SK-N-SH treated with all-trans-retinoic acid at 6 μM for 48 hours (cell line): ENCODE measurements around the gene TMPO.
"Not testable (repeated sequence)": the region's sequence is repeated elsewhere in the genome, so short reads cannot be mapped to it uniquely, and the experiment has no call there.

Experiments used
- ATAC-seq: fragments of 200-7000 bp; cut with Tn5 transposase; 3 replicates; pipeline ENCODE4 v1.9.1; 2020; ENCODE audit warnings: mild to moderate bottlenecking, moderate library complexity
- ARNTL ChIP-seq: fragments of 450-650 bp; formaldehyde crosslinking; IDR thresholded peaks from 2 replicates; pipeline ENCODE4 v1.5.0; 2020; ENCODE audit warnings: low read depth, mild to moderate bottlenecking, moderate library complexity, borderline replicate concordance
- BACH2 ChIP-seq: fragments of 250-450 bp; sonication (Bioruptor Pico); IDR thresholded peaks from 2 replicates; pipeline ENCODE4 v1.9.0; 2021; ENCODE audit warnings: mild to moderate bottlenecking, borderline replicate concordance
- CSDC2 ChIP-seq: fragments of 250-450 bp; sonication (Bioruptor Pico); IDR thresholded peaks from 2 replicates; pipeline ENCODE4 v1.5.0; 2020; ENCODE audit warnings: mild to moderate bottlenecking, moderate library complexity
- CSRNP3 ChIP-seq: fragments of 250-450 bp; sonication (Bioruptor Pico); IDR thresholded peaks from 2 replicates; pipeline ENCODE4 v1.5.1; 2021; ENCODE audit warnings: mild to moderate bottlenecking, moderate library complexity
- ESRRG ChIP-seq: fragments of 250-450 bp; sonication (Bioruptor Pico); IDR thresholded peaks from 2 replicates; pipeline ENCODE4 v1.6.1; 2021; ENCODE audit warnings: mild to moderate bottlenecking
- GLIS3 ChIP-seq: fragments of 250-450 bp; sonication (Bioruptor Pico); IDR thresholded peaks from 2 replicates; pipeline ENCODE4 v1.5.0; 2020; ENCODE audit warnings: mild to moderate bottlenecking, moderate library complexity
- ISL1 ChIP-seq: fragments of 250-450 bp; sonication (Bioruptor Pico); IDR thresholded peaks from 2 replicates; pipeline ENCODE4 v2.1.2; 2022; ENCODE audit warnings: mild to moderate bottlenecking, moderate library complexity
- OSR1 ChIP-seq: fragments of 250-450 bp; sonication (Bioruptor Pico); IDR thresholded peaks from 2 replicates; pipeline ENCODE4 v1.8.0; 2022; ENCODE audit warnings: moderate library complexity, mild to moderate bottlenecking, inconsistent platforms
- POU6F1 ChIP-seq: fragments of 250-450 bp; sonication (Bioruptor Pico); IDR thresholded peaks from 2 replicates; pipeline ENCODE4 v1.8.0; 2021; ENCODE audit warnings: low read depth, mild to moderate bottlenecking, moderate library complexity, borderline replicate concordance
- PPARA ChIP-seq: fragments of 250-450 bp; sonication (Bioruptor Pico); IDR thresholded peaks from 2 replicates; pipeline ENCODE4 v1.5.0; 2020; ENCODE audit warnings: mild to moderate bottlenecking, borderline replicate concordance
- RARB ChIP-seq: fragments of 250-450 bp; sonication (Bioruptor Pico); IDR thresholded peaks from 2 replicates; pipeline ENCODE4 v1.8.0; 2021; ENCODE audit warnings: mild to moderate bottlenecking, moderate library complexity
- SNAI2 ChIP-seq: fragments of 250-450 bp; sonication (Bioruptor Pico); IDR thresholded peaks from 2 replicates; pipeline ENCODE4 v1.5.0; 2020; ENCODE audit warnings: mild to moderate bottlenecking, moderate library complexity
- TCF4 ChIP-seq: fragments of 250-450 bp; sonication (Bioruptor Pico); IDR thresholded peaks from 2 replicates; pipeline ENCODE4 v1.8.0; 2021; ENCODE audit warnings: mild to moderate bottlenecking, moderate library complexity, borderline replicate concordance
- TSHZ2 ChIP-seq: fragments of 250-450 bp; sonication (Bioruptor Pico); IDR thresholded peaks from 2 replicates; pipeline ENCODE4 v1.5.0; 2020; ENCODE audit warnings: mild to moderate bottlenecking, moderate library complexity
- ZC3H10 ChIP-seq: fragments of 250-450 bp; sonication (Bioruptor Pico); IDR thresholded peaks from 2 replicates; pipeline ENCODE4 v1.5.1; 2021; ENCODE audit warnings: mild to moderate bottlenecking, moderate library complexity
- ZFP3 ChIP-seq: fragments of 250-450 bp; sonication (Bioruptor Pico); IDR thresholded peaks from 2 replicates; pipeline ENCODE4 v1.5.0; 2020; ENCODE audit warnings: mild to moderate bottlenecking, moderate library complexity
- ZFP30 ChIP-seq: fragments of 450-650 bp; formaldehyde crosslinking; IDR thresholded peaks from 2 replicates; pipeline ENCODE4 v1.5.0; 2022; ENCODE audit warnings: mild to moderate bottlenecking, moderate library complexity
- ZNF565 ChIP-seq: fragments of 450-650 bp; formaldehyde crosslinking; conservative IDR thresholded peaks from 2 replicates; pipeline ENCODE4 v1.5.0; 2020; ENCODE audit warnings: low read depth, mild to moderate bottlenecking, moderate library complexity
- ZNF70 ChIP-seq: fragments of 450-650 bp; formaldehyde crosslinking; IDR thresholded peaks from 2 replicates; pipeline ENCODE4 v1.5.0; 2020; ENCODE audit warnings: mild to moderate bottlenecking, moderate library complexity
- ZNF8 ChIP-seq: fragments of 450-650 bp; formaldehyde crosslinking; IDR thresholded peaks from 2 replicates; pipeline ENCODE4 v1.5.0; 2020; ENCODE audit warnings: mild to moderate bottlenecking, moderate library complexity

The TMPO gene

GRCh38 chr12:98575013-98575412 is 59.6 kb downstream of the TMPO start:
- ATAC-seq = no peak
- no peak for TF ChIP-seq ZNF8
- TF ChIP-seq BACH2 (CRISPR knock-in tag) = no peak
- TF ChIP-seq SNAI2 (CRISPR knock-in tag) = no peak
- no peak for TF ChIP-seq TCF4

- ATAC-seq = not testable (repeated sequence)
Measured at GRCh38 chr12:98576795-98577194, 61.4 kb downstream of the TMPO start.

GRCh38 chr12:98578392-98578791 is 63.0 kb downstream of the TMPO start:
- TF ChIP-seq ESRRG (CRISPR knock-in tag) (no peak), CSRNP3 (CRISPR knock-in tag) (no peak), ZC3H10 (no peak), CSDC2 (CRISPR knock-in tag) (no peak)
- no peak for ATAC-seq

GRCh38 chr12:98578821-98579220 is 63.4 kb downstream of the TMPO start:
- no peak for TF ChIP-seq ISL1 (CRISPR knock-in tag)
- no peak for TF ChIP-seq CSRNP3 (CRISPR knock-in tag)
- no peak for TF ChIP-seq ZFP3 (CRISPR knock-in tag)
- no peak for TF ChIP-seq OSR1
- no peak for TF ChIP-seq RARB
- TF ChIP-seq TSHZ2 = no peak
- TF ChIP-seq ZC3H10 = no peak
- no peak for TF ChIP-seq ZNF8
- TF ChIP-seq ZFP30 = no peak
- no peak for TF ChIP-seq ZNF565 (CRISPR knock-in tag)
- no peak for TF ChIP-seq BACH2 (CRISPR knock-in tag)
- TF ChIP-seq SNAI2 (CRISPR knock-in tag) = no peak
- no peak for TF ChIP-seq POU6F1 (CRISPR knock-in tag)

GRCh38 chr12:98579347-98579746 is 64.0 kb downstream of the TMPO start:
- no peak for ATAC-seq
- TF ChIP-seq POU6F1 (CRISPR knock-in tag) (no peak), ARNTL (CRISPR knock-in tag) (no peak), TCF4 (no peak), OSR1 (no peak), ZNF8 (no peak), GLIS3 (no peak), ZFP30 (no peak), CSDC2 (CRISPR knock-in tag) (no peak), ZNF70 (CRISPR knock-in tag) (no peak), TSHZ2 (no peak), BACH2 (CRISPR knock-in tag) (no peak), PPARA (CRISPR knock-in tag) (no peak), CSRNP3 (CRISPR knock-in tag) (no peak)

More at GRCh38 chr12:98578821-98579220, 63.4 kb downstream of the TMPO start:
- no peak for ATAC-seq
